Dedifferentiated amniotic fluid mesenchymal stem cell (primary cell): Measurements from ENCODE around the gene CATSPER1.

Source experiments
- DNase-seq: peaks from one replicate; pipeline ENCODE4 v3.0.0-alpha.2; 2016; ENCODE audit errors: extremely low spot score

Gene CATSPER1

DNA sequence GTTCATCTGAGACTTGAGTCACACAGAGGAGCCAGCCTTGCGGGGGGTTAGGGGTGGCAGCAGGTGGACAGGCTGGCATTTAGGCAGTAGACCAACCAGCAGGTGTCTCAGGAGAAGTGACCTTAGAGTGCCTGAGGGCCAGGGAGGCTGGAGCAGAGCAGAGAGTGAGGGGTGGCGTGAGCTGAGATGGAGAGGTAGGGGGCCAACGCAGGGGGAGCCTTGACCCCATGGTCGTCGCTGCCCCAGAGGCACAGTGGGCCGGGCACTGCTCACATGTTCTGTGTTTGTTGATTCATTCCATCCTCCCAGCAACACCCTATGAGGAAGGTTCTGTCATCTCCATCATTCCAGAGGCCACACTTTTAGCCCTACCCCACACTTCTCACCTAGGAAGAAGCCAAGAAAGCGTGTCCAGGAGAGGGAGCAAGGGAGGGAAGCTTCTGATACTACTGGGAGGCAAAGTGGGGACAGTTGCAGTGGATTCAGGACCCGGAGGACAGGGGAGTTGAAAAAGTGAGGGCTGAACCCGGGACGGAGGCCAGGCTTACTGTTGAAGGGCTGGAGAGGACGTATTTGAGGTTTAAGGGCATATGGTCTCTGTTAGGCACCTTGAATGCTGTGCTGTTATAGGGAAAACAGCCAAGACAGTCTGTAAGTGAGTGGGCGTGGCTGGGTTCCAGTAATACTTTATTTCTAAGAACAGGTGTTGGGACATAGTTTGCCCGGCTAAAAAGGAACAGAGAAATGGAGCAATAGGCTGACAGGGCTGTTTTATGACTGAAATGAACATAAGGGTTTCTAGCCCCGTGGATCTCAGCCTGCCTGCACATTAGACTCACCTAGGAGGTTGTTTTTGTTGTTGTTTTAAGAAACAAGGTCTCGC is 57.4 kb downstream of the CATSPER1 start:
- DNase-seq = no peak

DNA sequence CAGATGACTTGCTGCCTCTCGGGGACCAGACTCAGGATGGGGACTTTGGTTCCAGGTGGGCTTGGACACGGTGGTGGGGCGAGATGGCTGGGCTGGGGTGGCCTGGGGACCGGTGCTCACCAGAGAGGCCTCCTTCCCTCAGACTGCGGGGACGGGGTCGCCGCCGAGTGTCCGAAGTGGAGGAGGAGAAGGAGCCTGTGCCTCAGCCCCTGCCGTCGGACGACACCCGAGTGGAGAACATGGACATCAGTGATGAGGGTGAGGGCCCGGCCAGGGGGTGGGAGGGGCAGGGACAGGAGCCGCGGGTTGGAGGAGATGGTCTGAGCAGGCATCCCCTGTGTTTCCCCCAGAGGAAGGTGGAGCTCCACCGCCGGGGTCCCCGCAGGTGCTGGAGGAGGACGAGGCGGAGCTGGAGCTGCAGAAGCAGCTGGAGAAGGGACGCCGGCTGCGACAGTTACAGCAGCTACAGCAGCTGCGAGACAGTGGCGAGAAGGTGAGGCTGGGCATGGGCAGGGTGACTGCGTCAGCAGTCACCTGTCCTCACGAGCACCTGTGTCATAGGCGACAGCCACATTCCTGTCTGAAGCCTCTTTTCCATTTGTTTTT is 58.8 kb downstream of the CATSPER1 start:
- no peak for DNase-seq
